Parathyroid adenoma (tissue), 2 donors: ENCODE measurements around the gene ENAH.

Source experiments
- H2AFZ ChIP-seq: fragments of 300-600 bp; sonication (generic); one replicate; pipeline ENCODE4 v1.7.0; 2017; ENCODE audit warnings: antibody characterized with exemption, mild to moderate bottlenecking
- H3K27ac ChIP-seq: fragments of 300-600 bp; sonication (generic); one replicate; pipeline ENCODE4 v1.7.0; 2017
- H3K27me3 ChIP-seq: fragments of 300-600 bp; sonication (generic); one replicate; pipeline ENCODE4 v1.7.0; 2017; ENCODE audit warnings: low read length; ENCODE audit not compliant: control insufficient read depth, insufficient read depth
- H3K36me3 ChIP-seq: fragments of 300-600 bp; sonication (generic); one replicate; pipeline ENCODE4 v1.7.0; 2017; ENCODE audit warnings: low read length; ENCODE audit not compliant: control insufficient read depth, insufficient read depth
- H3K4me1 ChIP-seq: fragments of 300-600 bp; sonication (generic); one replicate; pipeline ENCODE4 v1.7.0; 2017; ENCODE audit warnings: control low read depth
- H3K4me2 ChIP-seq: fragments of 300-600 bp; sonication (generic); one replicate; pipeline ENCODE4 v1.7.0; 2017; ENCODE audit warnings: low read length
- H3K4me3 ChIP-seq: fragments of 300-600 bp; sonication (generic); one replicate; pipeline ENCODE4 v1.7.0; 2017; ENCODE audit warnings: low read depth, low read length
- H3K79me2 ChIP-seq: fragments of 300-600 bp; sonication (generic); one replicate; pipeline ENCODE4 v1.7.0; 2017; ENCODE audit warnings: control low read depth
- H3K9ac ChIP-seq: fragments of 300-600 bp; sonication (generic); one replicate; pipeline ENCODE4 v1.7.0; 2017; ENCODE audit warnings: mild to moderate bottlenecking
- H3K9me3 ChIP-seq: fragments of 300-600 bp; sonication (generic); one replicate; pipeline ENCODE4 v1.7.0; 2017; ENCODE audit warnings: low read length; ENCODE audit not compliant: control insufficient read depth
- TF ChIP-seq, protein P1 (sequence below): fragments of 300-600 bp; sonication (generic); IDR thresholded peaks from one replicate; pipeline ENCODE4 v1.7.0; 2017; ENCODE audit warnings: antibody characterized with exemption, mild to moderate bottlenecking
- donor health status: primary hyperparathyroidism.

The ENAH gene

DNA sequence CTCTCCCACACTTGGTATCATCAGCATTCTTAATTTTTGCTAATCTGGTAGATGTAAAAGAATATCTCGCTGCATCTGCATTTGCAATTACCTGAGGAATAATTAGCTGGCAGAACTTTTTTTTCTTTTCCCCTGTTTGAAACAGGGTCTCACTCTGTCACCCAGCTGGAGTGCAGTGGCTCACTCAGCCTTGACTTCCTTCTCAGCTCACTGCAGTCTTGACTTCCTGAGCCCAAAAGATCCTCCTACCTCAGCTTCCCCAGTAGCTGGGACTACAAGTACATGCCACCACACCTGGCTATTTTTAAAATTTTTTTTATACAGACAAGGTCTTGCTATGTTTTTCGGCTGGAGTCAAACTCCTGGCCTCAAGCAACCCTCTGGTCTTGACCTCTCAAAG is 35.4 kb upstream of the ENAH start:
- Histone ChIP-seq H2AFZ (no peak overlapping the region), H3K9me3 (no peaks in the 10 kb centered on the region), H3K27ac (no peak overlapping the region), H3K36me3 (no peaks in the 10 kb centered on the region), H3K4me1 (peaks cover 18% of the 10 kb centered on the region), H3K79me2 (no peaks in the 10 kb centered on the region), H3K9ac (no peak overlapping the region), H3K4me2 (no peak overlapping the region), H3K4me3 (no peak overlapping the region), H3K27me3 (no peaks in the 10 kb centered on the region)
- TF ChIP-seq, protein P1, sequence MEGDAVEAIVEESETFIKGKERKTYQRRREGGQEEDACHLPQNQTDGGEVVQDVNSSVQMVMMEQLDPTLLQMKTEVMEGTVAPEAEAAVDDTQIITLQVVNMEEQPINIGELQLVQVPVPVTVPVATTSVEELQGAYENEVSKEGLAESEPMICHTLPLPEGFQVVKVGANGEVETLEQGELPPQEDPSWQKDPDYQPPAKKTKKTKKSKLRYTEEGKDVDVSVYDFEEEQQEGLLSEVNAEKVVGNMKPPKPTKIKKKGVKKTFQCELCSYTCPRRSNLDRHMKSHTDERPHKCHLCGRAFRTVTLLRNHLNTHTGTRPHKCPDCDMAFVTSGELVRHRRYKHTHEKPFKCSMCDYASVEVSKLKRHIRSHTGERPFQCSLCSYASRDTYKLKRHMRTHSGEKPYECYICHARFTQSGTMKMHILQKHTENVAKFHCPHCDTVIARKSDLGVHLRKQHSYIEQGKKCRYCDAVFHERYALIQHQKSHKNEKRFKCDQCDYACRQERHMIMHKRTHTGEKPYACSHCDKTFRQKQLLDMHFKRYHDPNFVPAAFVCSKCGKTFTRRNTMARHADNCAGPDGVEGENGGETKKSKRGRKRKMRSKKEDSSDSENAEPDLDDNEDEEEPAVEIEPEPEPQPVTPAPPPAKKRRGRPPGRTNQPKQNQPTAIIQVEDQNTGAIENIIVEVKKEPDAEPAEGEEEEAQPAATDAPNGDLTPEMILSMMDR, result no peak

DNA sequence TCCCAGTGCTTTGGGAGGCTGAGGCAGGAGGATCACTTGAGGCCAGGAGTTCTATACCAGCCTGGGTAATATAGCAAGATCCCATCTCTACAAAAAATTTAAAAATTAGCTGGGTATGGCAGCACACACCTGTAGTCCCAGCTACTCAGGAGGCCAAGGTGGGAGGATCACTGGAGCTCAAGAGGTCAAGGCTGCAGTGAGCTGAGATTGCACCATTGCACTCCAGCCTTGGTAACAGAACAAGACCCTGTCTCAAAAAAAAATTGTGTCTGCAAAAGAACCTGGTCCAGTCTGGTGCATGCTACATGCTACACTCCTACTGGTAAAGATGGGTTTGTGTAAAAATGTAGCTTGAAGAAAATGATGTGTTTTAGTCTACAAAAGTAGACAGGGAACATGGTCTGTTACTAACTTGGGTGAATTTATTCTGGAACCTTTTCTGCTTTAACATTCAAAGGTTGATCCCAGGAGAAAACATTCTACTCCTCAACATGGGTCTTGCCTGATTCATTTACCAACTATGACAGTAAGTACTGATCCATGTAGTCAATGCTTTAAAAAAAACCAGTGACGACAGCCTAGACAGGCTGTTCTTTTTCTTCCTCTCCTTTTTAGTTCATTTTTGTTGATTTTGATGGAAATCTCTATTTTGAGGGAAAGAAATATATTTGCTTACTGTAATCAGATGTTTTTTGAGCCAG is 32.7 kb upstream of the ENAH start:
- TF ChIP-seq, protein P1, result no peak

DNA sequence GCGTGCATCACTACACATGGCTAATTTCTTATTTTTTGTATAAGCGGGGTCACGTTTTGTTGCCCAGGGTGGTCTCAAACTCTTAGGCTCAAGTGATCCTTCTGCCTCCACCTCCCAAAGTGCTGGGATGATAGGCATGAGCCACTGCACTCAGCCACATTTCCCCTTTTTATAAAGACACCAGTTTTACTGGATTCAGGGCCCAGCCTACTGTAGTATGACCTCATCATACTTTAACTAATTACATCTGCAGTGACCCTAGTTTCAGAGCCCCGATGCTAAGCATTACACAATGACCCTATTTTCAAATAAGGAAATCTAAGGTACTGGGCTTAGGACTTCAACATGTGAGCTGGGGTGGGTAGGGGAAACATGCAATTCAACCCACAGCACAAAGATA is 31.8 kb upstream of the ENAH start:
- TF ChIP-seq, protein P1, result no peak
- H2AFZ ChIP-seq, result no peak overlapping the region

More for the DNA sequence above, 32.7 kb upstream of the ENAH start:
- Histone ChIP-seq H3K36me3 (no peaks in the 10 kb centered on the region), H3K27me3 (no peaks in the 10 kb centered on the region), H3K4me1 (no peaks in the 10 kb centered on the region), H2AFZ (no peak overlapping the region), H3K4me3 (no peak overlapping the region), H3K9me3 (no peaks in the 10 kb centered on the region), H3K27ac (no peak overlapping the region), H3K4me2 (no peak overlapping the region), H3K9ac (no peak overlapping the region), H3K79me2 (no peaks in the 10 kb centered on the region)

DNA sequence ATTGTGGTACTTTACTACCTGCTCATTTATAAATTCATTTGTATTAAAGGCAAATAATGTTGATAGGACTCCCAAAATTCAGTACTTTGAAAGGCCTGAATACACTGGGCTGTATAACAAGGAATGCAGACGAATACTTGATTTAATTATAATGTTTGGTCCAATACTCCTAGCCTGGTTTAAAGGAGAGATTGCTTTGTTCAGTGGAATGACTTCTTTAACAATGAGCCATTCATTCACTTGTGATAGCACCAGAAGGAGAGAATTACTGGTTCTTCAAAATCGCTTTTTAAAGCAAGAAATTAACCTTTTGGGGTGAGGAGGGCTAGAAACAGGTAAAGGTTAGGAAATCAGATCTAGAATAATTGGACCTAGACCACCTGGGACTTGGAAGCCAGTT is 28.3 kb upstream of the ENAH start:
- H3K36me3 ChIP-seq, result no peaks in the 10 kb centered on the region
- TF ChIP-seq, protein P1, result no peak
- H3K4me3 ChIP-seq, result no peak overlapping the region

More for the DNA sequence above, 31.8 kb upstream of the ENAH start:
- Histone ChIP-seq H3K27me3 (no peaks in the 10 kb centered on the region), H3K79me2 (no peaks in the 10 kb centered on the region), H3K27ac (no peak overlapping the region), H3K4me3 (no peak overlapping the region), H3K4me2 (no peak overlapping the region), H3K9ac (no peak overlapping the region), H3K9me3 (no peaks in the 10 kb centered on the region), H3K36me3 (no peaks in the 10 kb centered on the region), H3K4me1 (no peaks in the 10 kb centered on the region)

DNA sequence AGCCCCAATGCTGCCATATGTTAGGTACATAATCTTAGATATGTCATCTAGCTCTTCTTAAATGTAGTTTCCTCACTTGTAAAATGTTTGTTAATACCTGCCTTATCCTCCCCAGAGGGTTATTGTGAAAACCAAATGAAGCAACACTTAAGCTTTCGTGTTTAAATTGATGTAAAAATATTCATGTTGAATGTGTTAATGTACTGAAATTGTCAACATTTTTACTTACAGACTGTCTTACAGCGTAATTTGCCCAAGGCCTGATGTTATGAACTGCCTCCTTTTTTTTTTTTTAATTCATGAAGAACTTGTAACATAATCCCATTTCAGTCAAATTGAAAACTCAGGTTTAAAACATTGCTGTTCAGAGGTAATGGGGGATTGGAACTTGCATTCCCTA is 25.6 kb upstream of the ENAH start:
- H2AFZ ChIP-seq, result no peak overlapping the region
- no peaks in the 10 kb centered on the region for H3K79me2 ChIP-seq
- H3K4me3 ChIP-seq, result no peak overlapping the region
- TF ChIP-seq, protein P1, result no peak
- H3K9me3 ChIP-seq, result no peaks in the 10 kb centered on the region
- H3K27me3 ChIP-seq, result no peaks in the 10 kb centered on the region
- no peaks in the 10 kb centered on the region for H3K4me1 ChIP-seq
- H3K27ac ChIP-seq, result no peak overlapping the region
- H3K4me2 ChIP-seq, result no peak overlapping the region
- no peak overlapping the region for H3K9ac ChIP-seq
- no peaks in the 10 kb centered on the region for H3K36me3 ChIP-seq

More for the DNA sequence above, 28.3 kb upstream of the ENAH start:
- Histone ChIP-seq H3K27ac (no peak overlapping the region), H3K79me2 (no peaks in the 10 kb centered on the region), H3K9ac (no peak overlapping the region), H3K4me1 (no peaks in the 10 kb centered on the region), H2AFZ (no peak overlapping the region), H3K4me2 (no peak overlapping the region), H3K27me3 (no peaks in the 10 kb centered on the region), H3K9me3 (no peaks in the 10 kb centered on the region)
